ENCODE data around the gene HMGN4. TPM values are rescaled to one million over a fixed set of nuclear protein-coding genes. Genes with fewer than 3 reads are reported as not detected.

The HMGN4 gene
- total and polyA plus RNA-seq, 9 of the 15 experiments (the other 6 are each of a cell fraction or from before 2014, with no cell fraction given): 35.4 to 134 (median 94.1) TPM

DNA sequence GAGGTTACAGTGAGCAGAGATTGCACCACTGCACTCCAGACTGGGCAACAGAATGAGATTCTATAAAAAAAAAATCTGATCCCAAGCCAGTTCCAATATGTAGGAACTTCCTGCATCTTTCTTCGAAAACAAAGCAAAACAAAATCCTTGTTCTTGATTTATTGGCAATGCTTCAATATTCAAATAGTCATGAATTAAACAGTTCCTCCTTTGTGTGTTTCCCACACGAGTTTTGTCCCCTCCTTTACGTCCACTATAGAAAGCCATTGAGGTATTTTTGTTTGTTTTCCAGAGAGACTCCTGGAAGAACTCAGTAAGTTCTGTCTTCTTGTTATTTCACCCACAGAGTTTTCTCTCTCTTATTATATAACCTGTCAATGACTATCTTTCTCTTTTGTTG lies 30.5 kb upstream of the HMGN4 start:
- ChIA-PET CTCF (ENCODE audit: low intra/inter-chr PET ratio) (no interaction called here), POLR2A (no interaction called here)
- FAIRE-seq (no peak), DNase-seq (ENCODE audit: extremely low read depth in 1 of 4, low spot score in 3 of 4) (no peak), ATAC-seq (no peak)
- Histone ChIP-seq H3K27me3 (ENCODE audit: control insufficient read depth in 2 of 2, insufficient read depth in 2 of 2, low read length in 2 of 2) (no peaks in the 10 kb centered on the region), H3K9me3 (replicated peaks; ENCODE audit: control insufficient read depth, insufficient read depth, low read depth, low read length) (no peaks in the 10 kb centered on the region), H3K9ac (ENCODE audit: insufficient read depth in 1 of 2, low read depth in 2 of 2, low read length in 2 of 2) (no peak overlapping the region), H2AFZ (ENCODE audit: low read depth, low read length) (no peak overlapping the region), H3K79me2 (ENCODE audit: control insufficient read depth, insufficient read depth, low read length) (no peaks in the 10 kb centered on the region), H3K9me1 (ENCODE audit: control insufficient read depth, insufficient read depth, low read length) (no peaks in the 10 kb centered on the region), H3K27ac (ENCODE audit: extremely low read depth, low read depth, low read length) (no peak overlapping the region), H3K4me2 (ENCODE audit: insufficient read depth, low read length) (no peak overlapping the region), H3K36me3 (ENCODE audit: control insufficient read depth, insufficient read depth, low read length) (no peaks in the 10 kb centered on the region), H3K4me3 (no peak overlapping the region), H4K20me1 (replicated peaks; ENCODE audit: control insufficient read depth, insufficient read depth, low read length) (no peaks in the 10 kb centered on the region), H3K4me1 (replicated peaks in 1 of 2; ENCODE audit: control insufficient read depth in 2 of 2, insufficient read depth in 2 of 2, low read length in 2 of 2) (peaks cover 0 to 2% of the 10 kb centered on the region in 2 experiments; a peak in 1 of 5 replicates)
- TF ChIP-seq NEUROD1 (IDR thresholded peaks at IDR 0.05; ENCODE audit: borderline replicate concordance, low read depth, low read length, partially characterized antibody) (no peak), MXI1 (IDR thresholded peaks at IDR 0.05; ENCODE audit: low read depth, low read length) (no peak)
- TF ChIP-seq, protein P1, sequence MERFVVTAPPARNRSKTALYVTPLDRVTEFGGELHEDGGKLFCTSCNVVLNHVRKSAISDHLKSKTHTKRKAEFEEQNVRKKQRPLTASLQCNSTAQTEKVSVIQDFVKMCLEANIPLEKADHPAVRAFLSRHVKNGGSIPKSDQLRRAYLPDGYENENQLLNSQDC (CRISPR knock-in tag; IDR thresholded peaks at IDR 0.05): no peak
- TF ChIP-seq, protein P2, sequence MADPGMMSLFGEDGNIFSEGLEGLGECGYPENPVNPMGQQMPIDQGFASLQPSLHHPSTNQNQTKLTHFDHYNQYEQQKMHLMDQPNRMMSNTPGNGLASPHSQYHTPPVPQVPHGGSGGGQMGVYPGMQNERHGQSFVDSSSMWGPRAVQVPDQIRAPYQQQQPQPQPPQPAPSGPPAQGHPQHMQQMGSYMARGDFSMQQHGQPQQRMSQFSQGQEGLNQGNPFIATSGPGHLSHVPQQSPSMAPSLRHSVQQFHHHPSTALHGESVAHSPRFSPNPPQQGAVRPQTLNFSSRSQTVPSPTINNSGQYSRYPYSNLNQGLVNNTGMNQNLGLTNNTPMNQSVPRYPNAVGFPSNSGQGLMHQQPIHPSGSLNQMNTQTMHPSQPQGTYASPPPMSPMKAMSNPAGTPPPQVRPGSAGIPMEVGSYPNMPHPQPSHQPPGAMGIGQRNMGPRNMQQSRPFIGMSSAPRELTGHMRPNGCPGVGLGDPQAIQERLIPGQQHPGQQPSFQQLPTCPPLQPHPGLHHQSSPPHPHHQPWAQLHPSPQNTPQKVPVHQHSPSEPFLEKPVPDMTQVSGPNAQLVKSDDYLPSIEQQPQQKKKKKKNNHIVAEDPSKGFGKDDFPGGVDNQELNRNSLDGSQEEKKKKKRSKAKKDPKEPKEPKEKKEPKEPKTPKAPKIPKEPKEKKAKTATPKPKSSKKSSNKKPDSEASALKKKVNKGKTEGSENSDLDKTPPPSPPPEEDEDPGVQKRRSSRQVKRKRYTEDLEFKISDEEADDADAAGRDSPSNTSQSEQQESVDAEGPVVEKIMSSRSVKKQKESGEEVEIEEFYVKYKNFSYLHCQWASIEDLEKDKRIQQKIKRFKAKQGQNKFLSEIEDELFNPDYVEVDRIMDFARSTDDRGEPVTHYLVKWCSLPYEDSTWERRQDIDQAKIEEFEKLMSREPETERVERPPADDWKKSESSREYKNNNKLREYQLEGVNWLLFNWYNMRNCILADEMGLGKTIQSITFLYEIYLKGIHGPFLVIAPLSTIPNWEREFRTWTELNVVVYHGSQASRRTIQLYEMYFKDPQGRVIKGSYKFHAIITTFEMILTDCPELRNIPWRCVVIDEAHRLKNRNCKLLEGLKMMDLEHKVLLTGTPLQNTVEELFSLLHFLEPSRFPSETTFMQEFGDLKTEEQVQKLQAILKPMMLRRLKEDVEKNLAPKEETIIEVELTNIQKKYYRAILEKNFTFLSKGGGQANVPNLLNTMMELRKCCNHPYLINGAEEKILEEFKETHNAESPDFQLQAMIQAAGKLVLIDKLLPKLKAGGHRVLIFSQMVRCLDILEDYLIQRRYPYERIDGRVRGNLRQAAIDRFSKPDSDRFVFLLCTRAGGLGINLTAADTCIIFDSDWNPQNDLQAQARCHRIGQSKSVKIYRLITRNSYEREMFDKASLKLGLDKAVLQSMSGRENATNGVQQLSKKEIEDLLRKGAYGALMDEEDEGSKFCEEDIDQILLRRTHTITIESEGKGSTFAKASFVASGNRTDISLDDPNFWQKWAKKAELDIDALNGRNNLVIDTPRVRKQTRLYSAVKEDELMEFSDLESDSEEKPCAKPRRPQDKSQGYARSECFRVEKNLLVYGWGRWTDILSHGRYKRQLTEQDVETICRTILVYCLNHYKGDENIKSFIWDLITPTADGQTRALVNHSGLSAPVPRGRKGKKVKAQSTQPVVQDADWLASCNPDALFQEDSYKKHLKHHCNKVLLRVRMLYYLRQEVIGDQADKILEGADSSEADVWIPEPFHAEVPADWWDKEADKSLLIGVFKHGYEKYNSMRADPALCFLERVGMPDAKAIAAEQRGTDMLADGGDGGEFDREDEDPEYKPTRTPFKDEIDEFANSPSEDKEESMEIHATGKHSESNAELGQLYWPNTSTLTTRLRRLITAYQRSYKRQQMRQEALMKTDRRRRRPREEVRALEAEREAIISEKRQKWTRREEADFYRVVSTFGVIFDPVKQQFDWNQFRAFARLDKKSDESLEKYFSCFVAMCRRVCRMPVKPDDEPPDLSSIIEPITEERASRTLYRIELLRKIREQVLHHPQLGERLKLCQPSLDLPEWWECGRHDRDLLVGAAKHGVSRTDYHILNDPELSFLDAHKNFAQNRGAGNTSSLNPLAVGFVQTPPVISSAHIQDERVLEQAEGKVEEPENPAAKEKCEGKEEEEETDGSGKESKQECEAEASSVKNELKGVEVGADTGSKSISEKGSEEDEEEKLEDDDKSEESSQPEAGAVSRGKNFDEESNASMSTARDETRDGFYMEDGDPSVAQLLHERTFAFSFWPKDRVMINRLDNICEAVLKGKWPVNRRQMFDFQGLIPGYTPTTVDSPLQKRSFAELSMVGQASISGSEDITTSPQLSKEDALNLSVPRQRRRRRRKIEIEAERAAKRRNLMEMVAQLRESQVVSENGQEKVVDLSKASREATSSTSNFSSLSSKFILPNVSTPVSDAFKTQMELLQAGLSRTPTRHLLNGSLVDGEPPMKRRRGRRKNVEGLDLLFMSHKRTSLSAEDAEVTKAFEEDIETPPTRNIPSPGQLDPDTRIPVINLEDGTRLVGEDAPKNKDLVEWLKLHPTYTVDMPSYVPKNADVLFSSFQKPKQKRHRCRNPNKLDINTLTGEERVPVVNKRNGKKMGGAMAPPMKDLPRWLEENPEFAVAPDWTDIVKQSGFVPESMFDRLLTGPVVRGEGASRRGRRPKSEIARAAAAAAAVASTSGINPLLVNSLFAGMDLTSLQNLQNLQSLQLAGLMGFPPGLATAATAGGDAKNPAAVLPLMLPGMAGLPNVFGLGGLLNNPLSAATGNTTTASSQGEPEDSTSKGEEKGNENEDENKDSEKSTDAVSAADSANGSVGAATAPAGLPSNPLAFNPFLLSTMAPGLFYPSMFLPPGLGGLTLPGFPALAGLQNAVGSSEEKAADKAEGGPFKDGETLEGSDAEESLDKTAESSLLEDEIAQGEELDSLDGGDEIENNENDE (IDR thresholded peaks at IDR 0.05; ENCODE audit: low read depth, low read length): no peak
- BruUV-seq (replicated peaks): no TSS peak
- 50% methylated on average over 3 of the region's 3 CpGs for WGBS (ENCODE audit: insufficient coverage, low coverage, missing lambda C conversion rate)
- in situ Hi-C loops (cut with MboI): no loop called here
- intact Hi-C loops (cut with micrococcal nuclease): no loop called here

Data from K562 (cell line).